ENCODE results near the gene UBL3. TPM values are rescaled to one million over a fixed set of nuclear protein-coding genes. Genes with fewer than 3 reads are reported as not detected.

UBL3 gene
- total and polyA plus RNA-seq, 9 donors = 22.5 to 41.4 (median 32.3) TPM

DNA sequence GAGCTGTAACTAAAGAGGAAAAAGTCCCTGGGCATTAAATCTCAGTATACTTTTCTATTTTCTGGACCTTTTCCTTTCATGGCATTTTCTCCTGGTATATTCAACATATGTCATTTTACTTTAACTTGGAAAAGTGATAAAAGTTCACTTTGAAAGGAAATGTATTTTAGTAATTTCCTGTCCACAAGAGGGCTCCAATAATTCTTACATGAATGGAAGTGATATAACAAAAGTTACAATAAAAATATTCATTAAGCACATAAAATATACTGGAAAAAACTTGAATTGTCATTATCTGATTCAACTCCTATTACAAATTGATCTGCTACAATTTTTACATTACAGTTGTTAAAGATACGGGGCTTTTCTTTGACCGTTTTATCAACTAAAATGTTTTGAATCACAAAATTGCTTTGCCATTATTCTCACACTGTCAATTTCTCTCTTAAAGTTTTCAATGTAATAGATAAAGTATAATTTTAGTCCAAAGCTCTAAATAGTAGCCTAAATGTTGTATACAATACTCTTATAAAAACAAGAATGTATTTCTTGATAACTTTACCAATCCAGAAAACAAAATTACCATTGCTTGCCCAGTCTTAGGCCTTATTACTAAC is 4.9 kb downstream of the UBL3 start:
- intact Hi-C loops (cut with DNase I) = loop anchor here in 1 of 4 donors (10.0 kb wide), 1 partner anchor 341 kb away; no protein-coding TSS in a partner anchor
- H3K36me3 ChIP-seq = no peaks in the 10 kb centered on the region
- no peak overlapping the region for H3K27ac ChIP-seq
- no peaks in the 10 kb centered on the region for H3K9me3 ChIP-seq
- DNase-seq = no peak
- H3K4me3 ChIP-seq = no peak overlapping the region
- TF ChIP-seq EP300 (IDR thresholded peaks at IDR 0.05) (no peak), POLR2A (IDR thresholded peaks at IDR 0.05) (no peak)
- TF ChIP-seq, protein P1, sequence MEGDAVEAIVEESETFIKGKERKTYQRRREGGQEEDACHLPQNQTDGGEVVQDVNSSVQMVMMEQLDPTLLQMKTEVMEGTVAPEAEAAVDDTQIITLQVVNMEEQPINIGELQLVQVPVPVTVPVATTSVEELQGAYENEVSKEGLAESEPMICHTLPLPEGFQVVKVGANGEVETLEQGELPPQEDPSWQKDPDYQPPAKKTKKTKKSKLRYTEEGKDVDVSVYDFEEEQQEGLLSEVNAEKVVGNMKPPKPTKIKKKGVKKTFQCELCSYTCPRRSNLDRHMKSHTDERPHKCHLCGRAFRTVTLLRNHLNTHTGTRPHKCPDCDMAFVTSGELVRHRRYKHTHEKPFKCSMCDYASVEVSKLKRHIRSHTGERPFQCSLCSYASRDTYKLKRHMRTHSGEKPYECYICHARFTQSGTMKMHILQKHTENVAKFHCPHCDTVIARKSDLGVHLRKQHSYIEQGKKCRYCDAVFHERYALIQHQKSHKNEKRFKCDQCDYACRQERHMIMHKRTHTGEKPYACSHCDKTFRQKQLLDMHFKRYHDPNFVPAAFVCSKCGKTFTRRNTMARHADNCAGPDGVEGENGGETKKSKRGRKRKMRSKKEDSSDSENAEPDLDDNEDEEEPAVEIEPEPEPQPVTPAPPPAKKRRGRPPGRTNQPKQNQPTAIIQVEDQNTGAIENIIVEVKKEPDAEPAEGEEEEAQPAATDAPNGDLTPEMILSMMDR (IDR thresholded peaks at IDR 0.05) = peak in 1 of 3 donors; percentile 13
- no peaks in the 10 kb centered on the region for H3K27me3 ChIP-seq
- 55 to 63% (median 61%) methylated on average over 2 of the region's 2 CpGs for WGBS, 3 donors
- no peaks in the 10 kb centered on the region for H3K4me1 ChIP-seq (ENCODE audit: insufficient read depth)

DNA sequence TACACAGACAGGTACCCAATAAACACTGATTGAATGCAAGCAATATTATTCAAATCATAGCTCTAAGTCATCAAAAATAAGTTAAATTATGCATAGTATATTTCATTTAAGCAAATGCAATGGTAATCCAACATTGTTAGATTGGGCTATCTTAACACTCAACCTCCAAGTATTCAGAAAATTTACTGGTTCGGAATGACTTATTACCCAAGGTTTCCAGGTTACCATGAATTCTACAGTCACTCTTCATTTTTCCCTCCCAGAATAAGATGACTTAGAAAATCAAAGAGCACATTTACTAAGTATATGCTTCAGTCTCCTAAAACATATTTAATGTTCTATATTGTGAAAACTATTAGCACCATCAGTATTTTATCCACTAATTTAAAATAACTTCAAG is 6.0 kb downstream of the UBL3 start:
- no peaks in the 10 kb centered on the region for H3K36me3 ChIP-seq
- no peaks in the 10 kb centered on the region for H3K27me3 ChIP-seq
- no peak for DNase-seq
- H3K4me3 ChIP-seq = no peak overlapping the region
- H3K4me1 ChIP-seq (ENCODE audit: insufficient read depth) = no peaks in the 10 kb centered on the region
- no peak overlapping the region for H3K27ac ChIP-seq
- H3K9me3 ChIP-seq = no peaks in the 10 kb centered on the region
- no peak for TF ChIP-seq POLR2A (IDR thresholded peaks at IDR 0.05)
- TF ChIP-seq, protein P1 (IDR thresholded peaks at IDR 0.05) = no peak
- no peak for TF ChIP-seq EP300 (IDR thresholded peaks at IDR 0.05)
- intact Hi-C loops (cut with DNase I) = loop anchor here in 2 of 4 donors (5.0 to 10.0 kb wide), 2 partner anchors 278 to 340 kb away; no protein-coding TSS in a partner anchor
- WGBS, 3 donors = 91 to 93% (median 92%) methylated on average over 1 of the region's 1 CpG

DNA sequence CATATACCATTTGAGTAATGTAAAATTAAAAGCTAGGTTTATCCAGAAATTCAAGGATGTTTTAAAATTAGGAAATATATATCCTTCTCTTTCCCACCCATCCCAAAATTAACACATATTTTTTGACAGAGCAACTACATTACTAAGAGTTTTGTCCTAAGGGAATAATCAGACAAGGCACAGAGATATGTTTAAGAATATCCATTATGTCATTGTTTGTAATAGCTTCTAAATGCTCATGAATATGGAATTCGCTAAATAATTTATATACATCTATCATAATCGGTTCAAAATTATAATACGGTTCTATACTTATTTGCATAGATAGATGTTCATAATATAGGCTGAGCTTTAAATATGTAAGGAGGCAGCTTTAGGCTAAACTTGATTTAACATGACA is 9.8 kb downstream of the UBL3 start:
- Histone ChIP-seq H3K4me3 (no peak overlapping the region), H3K27me3 (no peaks in the 10 kb centered on the region), H3K4me1 (ENCODE audit: insufficient read depth) (peaks cover 2% of the 10 kb centered on the region), H3K9me3 (no peaks in the 10 kb centered on the region), H3K27ac (no peak overlapping the region), H3K36me3 (no peaks in the 10 kb centered on the region)
- intact Hi-C loops (cut with DNase I) = loop anchor here in 2 of 4 donors (5.0 to 10.0 kb wide), 2 partner anchors 282 to 336 kb away; no protein-coding TSS in a partner anchor
- 73 to 74% (median 74%) methylated on average over 3 of the region's 3 CpGs for WGBS, 3 donors
- TF ChIP-seq, protein P1 (IDR thresholded peaks at IDR 0.05) = no peak
- TF ChIP-seq POLR2A (IDR thresholded peaks at IDR 0.05) (no peak), EP300 (IDR thresholded peaks at IDR 0.05) (no peak)
- no peak for DNase-seq

DNA sequence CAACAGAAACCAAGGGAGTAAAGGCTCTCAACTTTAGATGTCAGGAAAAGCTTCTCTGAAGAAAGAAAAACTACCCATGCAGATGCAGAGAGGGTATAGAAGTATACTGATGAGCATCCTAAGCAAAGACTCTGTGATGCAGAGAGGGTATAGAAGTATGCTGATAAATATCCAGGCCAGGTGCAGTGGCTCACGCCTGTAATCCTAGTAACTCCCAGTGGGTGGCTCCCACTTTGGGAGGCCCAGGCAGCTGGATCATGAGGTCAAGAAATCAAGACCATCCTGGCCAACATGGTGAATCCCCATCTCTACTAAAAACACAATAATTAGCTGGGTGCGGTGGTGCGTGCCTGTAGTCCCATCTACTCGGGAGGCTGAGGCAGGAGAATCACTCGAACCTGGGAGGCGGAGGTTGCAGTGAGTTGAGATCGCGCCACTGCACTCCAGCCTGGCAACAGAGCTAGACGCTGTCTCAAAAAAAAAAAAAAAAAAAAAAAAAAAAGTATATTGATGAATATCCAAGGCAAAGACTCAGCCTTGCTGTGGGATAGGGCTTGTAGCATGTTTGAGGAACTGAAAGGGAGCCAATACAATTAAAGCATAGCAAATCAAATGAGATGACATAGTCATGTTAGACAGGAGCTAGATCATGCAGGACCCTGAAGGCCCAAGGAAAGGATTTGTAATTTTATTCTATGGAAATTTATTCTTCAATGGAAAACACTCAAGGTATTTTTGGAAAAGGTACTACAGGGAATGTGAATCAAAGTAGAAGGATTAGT is 14.9 kb downstream of the UBL3 start:
- H3K27me3 ChIP-seq = no peaks in the 10 kb centered on the region
- 97 to 99% (median 98%) methylated on average over 9 of the region's 9 CpGs for WGBS, 3 donors

More for the DNA sequence above, 14.9 kb downstream of the UBL3 start:
- intact Hi-C loops (cut with DNase I) = loop anchor here in 1 of 4 donors (10.0 kb wide), 1 partner anchor 51 kb away; no protein-coding TSS in a partner anchor
- TF ChIP-seq EP300 (IDR thresholded peaks at IDR 0.05) = no peak
- no peak for TF ChIP-seq POLR2A (IDR thresholded peaks at IDR 0.05)
- TF ChIP-seq, protein P1 (IDR thresholded peaks at IDR 0.05) = no peak
- no peak overlapping the region for H3K27ac ChIP-seq
- no peaks in the 10 kb centered on the region for H3K36me3 ChIP-seq
- DNase-seq = no peak
- H3K4me1 ChIP-seq (ENCODE audit: insufficient read depth) = peaks cover 3% of the 10 kb centered on the region
- no peaks in the 10 kb centered on the region for H3K9me3 ChIP-seq
- no peak overlapping the region for H3K4me3 ChIP-seq

All from ovary (tissue), 9 donors.